Panc1 (cell line): ENCODE measurements around the gene MED31. TPM values are rescaled to one million over a fixed set of nuclear protein-coding genes. Genes with fewer than 3 reads are reported as not detected.

Experiments
- ATAC-seq: fragments of 200-7000 bp; cut with Tn5 transposase; 2 replicates; pipeline ENCODE4 v1.9.1; 2020; ENCODE audit warnings: mild to moderate bottlenecking, moderate library complexity
- BruUV-seq: library from RNA; stranded (reverse); fragments of 400-500 nt; replicated peaks from 2 replicates; lab custom pipeline; 2021; lab: Mats Ljungman, UMichigan
- CTCF ChIA-PET: fragments of 300-600 bp; sonication (Branson Sonifier 250); formaldehyde crosslinking; loops from one replicate; lab custom pipeline; 2022; ENCODE audit warnings: antibody characterized with exemption; lab: Charles Lee
- POLR2A ChIA-PET: fragments of 300-600 bp; sonication (Branson Sonifier 250); formaldehyde crosslinking; loops from one replicate; lab custom pipeline; 2022; ENCODE audit warnings: antibody characterized with exemption; lab: Charles Lee
- DNase-seq: peaks from one replicate; pipeline ENCODE4 v3.0.0-alpha.2; 2010; ENCODE audit warnings: low read depth, low spot score
- H3K27ac ChIP-seq: 2 replicates; pipeline ENCODE4 v1.5.1; 2011; ENCODE audit warnings: mild to moderate bottlenecking, low read length, inconsistent platforms
- H3K27me3 ChIP-seq: fragments of 200-500 bp; sonication (Bioruptor generic); 2 replicates; pipeline ENCODE4 v1.6.0; 2014; ENCODE audit warnings: low read length, inconsistent platforms; ENCODE audit not compliant: control insufficient read depth, insufficient read depth
- H3K36me3 ChIP-seq: fragments of 200-500 bp; sonication (Bioruptor generic); 2 replicates; pipeline ENCODE4 v1.5.1; 2014; ENCODE audit warnings: inconsistent platforms, mild to moderate bottlenecking, low read length, moderate library complexity; ENCODE audit not compliant: control insufficient read depth, insufficient read depth
- H3K4me1 ChIP-seq: 2 replicates; pipeline ENCODE4 v1.5.1; 2011; ENCODE audit warnings: inconsistent platforms, mild to moderate bottlenecking, low read length, moderate library complexity; ENCODE audit not compliant: control insufficient read depth, insufficient read depth
- H3K4me3 ChIP-seq, 2 experiments: 2 replicates each; pipeline ENCODE4 v1.5.1; 2011 to 2012; ENCODE audit warnings: low read depth in 2 of 2, low read length in 2 of 2, mild to moderate bottlenecking in 2 of 2, inconsistent platforms in 1 of 2, moderate library complexity in 1 of 2
- H3K9me3 ChIP-seq: fragments of 200-500 bp; sonication (Bioruptor generic); 2 replicates; pipeline ENCODE4 v1.5.1; 2014; ENCODE audit warnings: low read depth, mild to moderate bottlenecking, inconsistent platforms, low read length, moderate library complexity; ENCODE audit not compliant: control insufficient read depth, insufficient read depth
- CTCF ChIP-seq: fragments of 450-650 bp; IDR thresholded peaks from 2 replicates; pipeline ENCODE4 v1.5.1; 2017; ENCODE audit warnings: mild to moderate bottlenecking
- POLR2AphosphoS5 ChIP-seq: IDR thresholded peaks from 2 replicates; pipeline ENCODE4 v1.6.1; 2012; ENCODE audit warnings: mild to moderate bottlenecking, low read depth, low read length, moderate library complexity
- REST ChIP-seq, 2 experiments: IDR thresholded peaks; 2 replicates each; pipeline ENCODE4 v1.6.1; 2011 to 2012; ENCODE audit warnings: low read depth in 2 of 2, control low read depth in 1 of 2, low read length in 1 of 2, mild to moderate bottlenecking in 1 of 2, moderate library complexity in 1 of 2; ENCODE audit not compliant: insufficient read depth in 1 of 2
- SIN3A ChIP-seq: IDR thresholded peaks from 2 replicates; pipeline ENCODE4 v1.6.1; 2012; ENCODE audit warnings: low read depth, mild to moderate bottlenecking, low read length, moderate library complexity, borderline replicate concordance; ENCODE audit not compliant: insufficient read depth
- TCF7L2 ChIP-seq: IDR thresholded peaks from 2 replicates; pipeline ENCODE4 v1.6.1; 2011; ENCODE audit warnings: mild to moderate bottlenecking, low read depth, low read length, inconsistent platforms
- in situ Hi-C: cut with HindIII; loops from 2 replicates; pipeline ENCODE4 v1.10.0; 2016; ENCODE audit warnings: low sequenced_read_pairs, low pct_unique_long_range_greater_than_20kb
- intact Hi-C: fragments of 100-400 bp; cut with micrococcal nuclease; formaldehyde crosslinking; loops from one replicate; pipeline ENCODE4 v1.10.0; 2022; ENCODE audit not compliant: unreplicated experiment
- total RNA-seq: library from RNA; stranded (reverse); gene quantifications from one replicate; pipeline ENCODE4 v1.2.1, GENCODE V29; 2021; ENCODE audit not compliant: unreplicated experiment

MED31 gene
- total RNA-seq, 1 experiment from 2014 or later: 18.6 TPM

GRCh38 chr17:6602141-6602540, 49.3 kb downstream of the MED31 start:
- Histone ChIP-seq H3K4me1 (0 out of 2 replicates have a peak, but pooled peaks cover 2% of the 10 kb centered on the region), H3K27ac (no peak overlapping the region), H3K9me3 (no peaks in the 10 kb centered on the region), H3K36me3 (peaks cover 10% of the 10 kb centered on the region; the same call in 1 of the 2 replicates), H3K4me3 (no peak overlapping the region), H3K27me3 (no peaks in the 10 kb centered on the region)
- intact Hi-C loops: no loop called here
- BruUV-seq: no TSS peak
- ChIA-PET POLR2A (no interaction called here), CTCF (no interaction called here)
- in situ Hi-C loops: no loop called here
- ATAC-seq (no peak), DNase-seq (no peak)
- no peak for TF ChIP-seq POLR2AphosphoS5
- TF ChIP-seq TCF7L2: no peak
- no peak for TF ChIP-seq SIN3A
- no peak for TF ChIP-seq CTCF
- TF ChIP-seq REST (IDR thresholded peaks at IDR 0.05; ENCODE audit: insufficient read depth in 1 of 2, low read depth in 2 of 2, low read length in 1 of 2): no peak

- H3K9me3 ChIP-seq: no peaks in the 10 kb centered on the region
- TF ChIP-seq SIN3A: no peak
- no TSS peak for BruUV-seq
- CTCF ChIA-PET: no interaction called here
- H3K27me3 ChIP-seq: no peaks in the 10 kb centered on the region
- in situ Hi-C loops (no loop called here), intact Hi-C loops (no loop called here)
- ATAC-seq (no peak), DNase-seq (no peak)
- H3K36me3 ChIP-seq: peaks cover 7% of the 10 kb centered on the region
- POLR2A ChIA-PET: no interaction called here
- no peak overlapping the region for H3K27ac ChIP-seq
- H3K4me3 ChIP-seq: no peak overlapping the region
- H3K4me1 ChIP-seq: 0 out of 2 replicates have a peak, but pooled peaks cover 2% of the 10 kb centered on the region
Observed at GRCh38 chr17:6599364-6599763, 52.0 kb downstream of the MED31 start.

GRCh38 chr17:6597727-6598126, 53.7 kb downstream of the MED31 start:
- H3K9me3 ChIP-seq: no peaks in the 10 kb centered on the region
- in situ Hi-C loops (no loop called here), intact Hi-C loops (no loop called here)
- peaks cover 12% of the 10 kb centered on the region for H3K36me3 ChIP-seq
- CTCF ChIA-PET: no interaction called here
- no peak overlapping the region for H3K27ac ChIP-seq
- POLR2A ChIA-PET: no interaction called here
- no TSS peak for BruUV-seq
- no peak for DNase-seq
- ATAC-seq: no peak
- no peaks in the 10 kb centered on the region for H3K27me3 ChIP-seq
- no peak for TF ChIP-seq POLR2AphosphoS5
- TF ChIP-seq TCF7L2: no peak
- TF ChIP-seq REST (IDR thresholded peaks at IDR 0.05; ENCODE audit: insufficient read depth in 1 of 2, low read depth in 2 of 2, low read length in 1 of 2): no peak
- TF ChIP-seq SIN3A: no peak
- TF ChIP-seq CTCF: no peak
- 0 out of 2 replicates have a peak, but pooled peaks cover 2% of the 10 kb centered on the region for H3K4me1 ChIP-seq
- H3K4me3 ChIP-seq: no peak overlapping the region
